ENCODE data around the gene NLGN4Y.

The NLGN4Y gene

GRCh38 chrY:14524272-14525231, at the start of gene NLGN4Y:
NLGN4Y (plus strand) TSS chrY:14524529; CDS start chrY:14622120, 97,591 bp downstream.
- Histone ChIP-seq H4K20me1 (no peaks in the 10 kb centered on the region), H3K4me3 (no peak within 1 kb of the TSS), H3K27me3 (no peaks in the 10 kb centered on the region), H3K4me2 (no peak within 1 kb of the TSS), H3K9ac (no peak within 1 kb of the TSS), H3K27ac (no peak within 1 kb of the TSS), H3K36me3 (no peaks in the 10 kb centered on the region), H3K9me3 (replicated peaks in 1 of 11) (no peaks in the 10 kb centered on the region), H3K4me1 (no peaks in the 10 kb centered on the region)
- no peak for TF ChIP-seq Cebpa-rat (IDR thresholded peaks at IDR 0.05)

- Histone ChIP-seq H4K20me1 (no peaks in the 10 kb centered on the region), H3K4me2 (no peak overlapping the region), H3K9me3 (replicated peaks in 1 of 11) (no peaks in the 10 kb centered on the region), H3K27ac (no peak overlapping the region), H3K4me3 (no peak overlapping the region), H3K9ac (no peak overlapping the region), H3K36me3 (no peaks in the 10 kb centered on the region), H3K4me1 (no peaks in the 10 kb centered on the region), H3K27me3 (no peaks in the 10 kb centered on the region)
- no peak for TF ChIP-seq Cebpa-rat (IDR thresholded peaks at IDR 0.05)
These were observed 38.4 kb upstream of the NLGN4Y start for GRCh38 chrY:14485935-14486334.

DNA sequence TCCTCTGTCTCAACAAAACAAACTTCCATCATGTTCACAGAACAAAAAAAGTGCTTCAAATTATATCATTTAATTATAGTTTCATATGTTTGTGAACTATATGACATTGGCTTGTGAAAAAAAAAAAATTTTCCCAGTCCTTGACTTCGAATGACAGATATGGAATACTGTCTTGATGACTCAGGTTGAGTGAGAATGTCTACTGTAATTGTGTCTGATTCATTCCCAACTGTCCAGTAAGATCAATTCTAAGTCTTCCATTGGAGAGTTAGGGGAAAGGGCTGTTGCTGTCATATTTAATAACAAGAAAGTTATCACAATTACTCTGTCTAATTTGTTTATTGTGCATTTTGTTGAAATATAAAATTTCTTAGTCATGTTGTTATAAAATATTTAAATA, 34.1 kb upstream of the NLGN4Y start:
- no peaks in the 10 kb centered on the region for H3K36me3 ChIP-seq
- no peak overlapping the region for H3K9ac ChIP-seq
- H3K4me1 ChIP-seq: no peaks in the 10 kb centered on the region
- TF ChIP-seq Cebpa-rat (IDR thresholded peaks at IDR 0.05): no peak
- H3K4me2 ChIP-seq: no peak overlapping the region
- H3K27ac ChIP-seq: no peak overlapping the region
- H3K4me3 ChIP-seq: no peak overlapping the region
- H3K27me3 ChIP-seq: no peaks in the 10 kb centered on the region
- no peaks in the 10 kb centered on the region for H3K9me3 ChIP-seq (replicated peaks in 1 of 11)
- no peaks in the 10 kb centered on the region for H4K20me1 ChIP-seq

GRCh38 chrY:14498071-14498470, 26.3 kb upstream of the NLGN4Y start:
- TF ChIP-seq Cebpa-rat (IDR thresholded peaks at IDR 0.05): no peak
- Histone ChIP-seq H4K20me1 (no peaks in the 10 kb centered on the region), H3K27me3 (no peaks in the 10 kb centered on the region), H3K9ac (no peak overlapping the region), H3K4me2 (no peak overlapping the region), H3K9me3 (replicated peaks in 1 of 11) (no peaks in the 10 kb centered on the region), H3K27ac (no peak overlapping the region), H3K36me3 (no peaks in the 10 kb centered on the region), H3K4me3 (no peak overlapping the region), H3K4me1 (no peaks in the 10 kb centered on the region)

- Histone ChIP-seq H3K27me3 (no peaks in the 10 kb centered on the region), H3K4me3 (no peak overlapping the region), H3K36me3 (no peaks in the 10 kb centered on the region), H3K9ac (no peak overlapping the region), H3K27ac (no peak overlapping the region), H3K4me2 (no peak overlapping the region), H3K9me3 (replicated peaks in 1 of 11) (no peaks in the 10 kb centered on the region), H4K20me1 (no peaks in the 10 kb centered on the region), H3K4me1 (no peaks in the 10 kb centered on the region)
- no peak for TF ChIP-seq Cebpa-rat (IDR thresholded peaks at IDR 0.05)
These were observed 19.7 kb upstream of the NLGN4Y start for GRCh38 chrY:14504592-14504991.

DNA sequence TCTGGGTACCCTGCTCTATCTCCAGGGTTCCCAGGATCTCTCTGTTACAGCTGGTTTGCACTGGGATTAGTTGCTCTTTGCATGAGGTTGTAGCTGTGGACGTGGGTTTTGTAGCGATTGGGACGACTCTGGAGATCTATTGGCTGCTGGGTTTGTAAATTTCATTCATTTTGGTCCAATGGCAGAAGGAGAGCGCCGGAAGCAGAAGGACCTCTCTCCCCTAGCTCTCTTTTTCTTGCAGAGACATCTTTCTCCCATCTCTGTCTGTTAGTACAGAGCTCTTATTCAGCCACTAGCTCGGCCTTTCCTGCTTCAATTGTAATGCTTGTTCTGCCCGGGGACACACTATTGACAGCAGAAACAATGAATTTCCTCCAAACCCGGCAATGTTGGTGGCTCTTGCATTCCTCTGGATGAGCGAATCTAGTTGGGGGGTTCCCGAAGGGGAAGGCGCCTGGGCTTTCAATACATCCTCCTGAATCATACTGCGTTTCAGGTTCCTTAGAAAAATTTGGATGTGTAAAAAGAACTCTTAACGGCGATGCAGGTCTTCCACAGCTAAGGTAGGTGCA, 1.9 kb upstream of the NLGN4Y start:
- Histone ChIP-seq H3K36me3 (no peaks in the 10 kb centered on the region), H3K27ac (no peak overlapping the region), H3K27me3 (no peaks in the 10 kb centered on the region), H3K9ac (no peak overlapping the region), H3K4me1 (no peaks in the 10 kb centered on the region), H3K4me2 (no peak overlapping the region), H3K9me3 (replicated peaks in 1 of 11) (no peaks in the 10 kb centered on the region), H4K20me1 (no peaks in the 10 kb centered on the region), H3K4me3 (no peak overlapping the region)
- no peak for TF ChIP-seq Cebpa-rat (IDR thresholded peaks at IDR 0.05)

GRCh38 chrY:14523491-14524271, 648 bp upstream of the NLGN4Y start:
- no peak overlapping the region for H3K9ac ChIP-seq
- no peaks in the 10 kb centered on the region for H3K9me3 ChIP-seq (replicated peaks in 1 of 11)
- no peaks in the 10 kb centered on the region for H3K27me3 ChIP-seq
- H3K27ac ChIP-seq: no peak overlapping the region
- no peak overlapping the region for H3K4me3 ChIP-seq
- H4K20me1 ChIP-seq: no peaks in the 10 kb centered on the region
- no peak for TF ChIP-seq Cebpa-rat (IDR thresholded peaks at IDR 0.05)
- no peaks in the 10 kb centered on the region for H3K4me1 ChIP-seq
- H3K36me3 ChIP-seq: no peaks in the 10 kb centered on the region
- H3K4me2 ChIP-seq: no peak overlapping the region

DNA sequence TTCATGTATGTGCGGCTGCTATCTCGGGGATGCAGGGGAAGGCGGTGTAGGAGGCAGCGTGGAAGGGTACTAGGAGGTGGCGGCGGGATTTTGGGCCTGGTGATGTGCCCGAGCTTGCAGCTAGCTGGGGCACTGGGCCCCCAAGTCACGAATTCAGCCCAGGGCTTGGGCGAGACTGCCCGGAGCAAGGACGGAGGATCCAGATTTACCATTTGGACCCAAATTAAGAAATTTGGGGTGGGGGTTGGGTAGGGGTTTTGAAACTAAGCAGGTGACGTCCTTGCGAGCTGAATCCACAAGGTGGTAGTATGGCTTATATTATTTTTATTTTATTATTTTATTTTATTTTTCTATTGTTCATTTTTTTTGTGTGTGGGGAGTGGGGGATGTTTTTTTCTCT, 986 bp downstream of the NLGN4Y start:
- H3K27ac ChIP-seq: no peak overlapping the region
- H3K36me3 ChIP-seq: no peaks in the 10 kb centered on the region
- no peak overlapping the region for H3K9ac ChIP-seq
- H3K4me3 ChIP-seq: no peak overlapping the region
- no peaks in the 10 kb centered on the region for H4K20me1 ChIP-seq
- H3K4me1 ChIP-seq: no peaks in the 10 kb centered on the region
- no peak for TF ChIP-seq Cebpa-rat (IDR thresholded peaks at IDR 0.05)
- H3K4me2 ChIP-seq: no peak overlapping the region
- H3K27me3 ChIP-seq: no peaks in the 10 kb centered on the region
- no peaks in the 10 kb centered on the region for H3K9me3 ChIP-seq (replicated peaks in 1 of 11)

DNA sequence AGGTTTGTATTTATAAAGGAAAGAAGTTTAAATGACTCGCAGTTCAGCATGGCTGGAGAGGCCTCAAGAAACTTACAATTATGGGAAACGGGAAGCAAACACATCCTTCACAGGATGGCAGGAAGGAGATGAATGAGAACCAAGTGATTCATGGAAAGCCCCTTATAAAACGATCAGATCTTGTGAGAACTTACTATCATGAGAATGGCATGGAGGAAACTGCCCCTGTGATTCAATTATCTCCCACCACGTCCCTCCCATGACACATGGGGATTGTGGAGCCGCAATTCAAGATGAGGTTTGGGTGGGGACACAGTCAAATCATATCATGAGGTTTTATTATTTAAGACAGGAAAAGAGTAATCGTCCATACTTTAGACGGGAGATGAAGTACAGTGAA, 4.0 kb downstream of the NLGN4Y start:
- H3K27me3 ChIP-seq: no peaks in the 10 kb centered on the region
- H3K36me3 ChIP-seq: no peaks in the 10 kb centered on the region
- H3K4me3 ChIP-seq: no peak overlapping the region
- H3K4me1 ChIP-seq: no peaks in the 10 kb centered on the region
- H3K9ac ChIP-seq: no peak overlapping the region
- no peak for TF ChIP-seq Cebpa-rat (IDR thresholded peaks at IDR 0.05)
- no peaks in the 10 kb centered on the region for H4K20me1 ChIP-seq
- no peak overlapping the region for H3K4me2 ChIP-seq
- H3K27ac ChIP-seq: no peak overlapping the region
- H3K9me3 ChIP-seq (replicated peaks in 1 of 11): no peaks in the 10 kb centered on the region

All from BLaER1 treated with 17β-estradiol and CSF1 and Interleukin-3, amounts not matched to agents 10 nM and 100 nM (cell line).